ENCODE results near the gene SYNGR3. TPM values are rescaled to one million over a fixed set of nuclear protein-coding genes. Genes with fewer than 3 reads are reported as not detected.

SYNGR3 gene
- polyA plus RNA-seq, 1 donor (not counting 4 experiments of a cell fraction or from before 2014, with no cell fraction given) = 0.30 TPM

DNA sequence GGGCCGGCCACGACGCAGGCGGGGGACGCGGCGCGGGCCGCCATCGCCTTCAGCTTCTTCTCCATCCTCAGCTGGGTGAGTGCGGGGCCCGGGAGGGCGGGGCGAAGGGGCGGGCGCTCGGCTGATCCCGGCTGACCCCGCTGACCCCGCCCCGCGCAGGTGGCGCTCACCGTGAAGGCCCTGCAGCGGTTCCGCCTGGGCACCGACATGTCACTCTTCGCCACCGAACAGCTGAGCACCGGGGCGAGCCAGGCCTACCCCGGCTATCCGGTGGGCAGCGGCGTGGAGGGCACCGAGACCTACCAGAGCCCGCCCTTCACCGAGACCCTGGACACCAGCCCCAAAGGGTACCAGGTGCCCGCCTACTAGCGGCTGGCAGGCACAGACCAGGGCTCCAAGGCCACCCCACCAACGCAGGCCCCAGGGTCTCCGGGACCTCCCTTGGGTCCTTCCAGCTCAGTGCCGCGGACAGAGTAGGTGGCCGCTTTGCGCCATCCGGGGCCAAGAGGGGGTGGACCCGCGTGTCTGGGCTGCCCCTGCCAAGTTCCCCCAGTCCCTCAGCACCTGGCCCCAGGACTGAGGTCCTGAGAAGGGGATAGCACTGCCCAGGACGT lies 3.0 kb downstream of the SYNGR3 start:
- peaks cover 30% of the 10 kb centered on the region for H3K27me3 ChIP-seq (ENCODE audit: control insufficient read depth, extremely low read depth, insufficient read depth, low read length)
- H3K79me2 ChIP-seq (ENCODE audit: control insufficient read depth, insufficient read depth, low read length) = no peaks in the 10 kb centered on the region
- no peaks in the 10 kb centered on the region for H3K9me3 ChIP-seq (ENCODE audit: control insufficient read depth, low read depth, low read length)
- H3K27ac ChIP-seq (ENCODE audit: control insufficient read depth, insufficient read depth, low read length) = no peak overlapping the region
- FAIRE-seq (no peak), DNase-seq (ENCODE audit: low read depth, low spot score) (no peak)
- TF ChIP-seq EZH2 (IDR thresholded peaks at IDR 0.05; ENCODE audit: low read length) = no peak
- TF ChIP-seq, protein P1, sequence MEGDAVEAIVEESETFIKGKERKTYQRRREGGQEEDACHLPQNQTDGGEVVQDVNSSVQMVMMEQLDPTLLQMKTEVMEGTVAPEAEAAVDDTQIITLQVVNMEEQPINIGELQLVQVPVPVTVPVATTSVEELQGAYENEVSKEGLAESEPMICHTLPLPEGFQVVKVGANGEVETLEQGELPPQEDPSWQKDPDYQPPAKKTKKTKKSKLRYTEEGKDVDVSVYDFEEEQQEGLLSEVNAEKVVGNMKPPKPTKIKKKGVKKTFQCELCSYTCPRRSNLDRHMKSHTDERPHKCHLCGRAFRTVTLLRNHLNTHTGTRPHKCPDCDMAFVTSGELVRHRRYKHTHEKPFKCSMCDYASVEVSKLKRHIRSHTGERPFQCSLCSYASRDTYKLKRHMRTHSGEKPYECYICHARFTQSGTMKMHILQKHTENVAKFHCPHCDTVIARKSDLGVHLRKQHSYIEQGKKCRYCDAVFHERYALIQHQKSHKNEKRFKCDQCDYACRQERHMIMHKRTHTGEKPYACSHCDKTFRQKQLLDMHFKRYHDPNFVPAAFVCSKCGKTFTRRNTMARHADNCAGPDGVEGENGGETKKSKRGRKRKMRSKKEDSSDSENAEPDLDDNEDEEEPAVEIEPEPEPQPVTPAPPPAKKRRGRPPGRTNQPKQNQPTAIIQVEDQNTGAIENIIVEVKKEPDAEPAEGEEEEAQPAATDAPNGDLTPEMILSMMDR (optimal IDR thresholded peaks at IDR 0.05 in 1 of 3, IDR thresholded peaks at IDR 0.05 in 1 of 3, conservative IDR thresholded peaks at IDR 0.05 in 1 of 3; ENCODE audit: extremely low read depth in 1 of 3, insufficient read depth in 2 of 3, low read length in 3 of 3) = no peak
- H2AFZ ChIP-seq (ENCODE audit: control insufficient read depth, low read length) = no peak overlapping the region
- dilution Hi-C loops (cut with MboI; ENCODE audit: extremely low pct_ligation_motif_present, low sequenced_read_pairs) = no loop called here
- H3K4me1 ChIP-seq (ENCODE audit: control insufficient read depth, extremely low read depth, insufficient read depth, low read length) = peaks cover 25% of the 10 kb centered on the region
- H3K4me3 ChIP-seq (ENCODE audit: control insufficient read depth in 2 of 3, extremely low read depth in 1 of 3, insufficient read depth in 2 of 3, low read depth in 1 of 3, low read length in 3 of 3) = no peak overlapping the region
- H4K20me1 ChIP-seq (ENCODE audit: control insufficient read depth, extremely low read depth, insufficient read depth, low read length) = peaks cover 3% of the 10 kb centered on the region
- peaks cover 7 to 13% of the 10 kb centered on the region in 2 experiments for H3K36me3 ChIP-seq (ENCODE audit: control insufficient read depth in 2 of 2, extremely low read depth in 1 of 2, insufficient read depth in 2 of 2, low read length in 2 of 2)
- H3K9me1 ChIP-seq (ENCODE audit: control insufficient read depth, extremely low read depth, insufficient read depth, low read length) = no peaks in the 10 kb centered on the region
- no peak overlapping the region for H3K4me2 ChIP-seq (ENCODE audit: control insufficient read depth, extremely low read depth, insufficient read depth, low read depth, low read length)
- H3K9ac ChIP-seq (ENCODE audit: control insufficient read depth, extremely low read depth, insufficient read depth, low read length) = no peak overlapping the region

DNA sequence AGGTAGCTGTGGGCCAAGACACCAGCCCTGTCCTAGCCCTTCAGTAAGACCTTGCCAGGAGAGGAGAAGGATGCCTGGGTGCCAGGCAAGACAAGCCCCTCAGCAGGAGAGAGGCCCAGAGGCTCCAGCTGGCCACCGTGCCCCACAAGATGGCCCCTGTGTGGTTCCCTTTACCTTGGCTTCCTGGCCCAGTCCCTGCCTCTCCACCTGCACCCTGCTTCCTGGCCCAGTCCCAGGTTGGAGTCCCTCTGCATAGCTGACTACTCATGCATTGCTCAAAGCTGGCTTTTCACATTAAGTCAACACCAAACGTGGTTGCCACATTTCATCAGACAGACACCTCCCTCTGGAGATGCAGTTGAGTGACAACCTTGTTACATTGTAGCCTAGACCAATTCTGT lies 4.0 kb downstream of the SYNGR3 start:
- no peak overlapping the region for H2AFZ ChIP-seq (ENCODE audit: control insufficient read depth, low read length)
- peaks cover 25% of the 10 kb centered on the region for H3K4me1 ChIP-seq (ENCODE audit: control insufficient read depth, extremely low read depth, insufficient read depth, low read length)
- H3K4me2 ChIP-seq (ENCODE audit: control insufficient read depth, extremely low read depth, insufficient read depth, low read depth, low read length) = no peak overlapping the region
- H3K36me3 ChIP-seq (ENCODE audit: control insufficient read depth in 2 of 2, extremely low read depth in 1 of 2, insufficient read depth in 2 of 2, low read length in 2 of 2) = peaks cover 13 to 20% of the 10 kb centered on the region in 2 experiments
- H3K9me3 ChIP-seq (ENCODE audit: control insufficient read depth, low read depth, low read length) = no peaks in the 10 kb centered on the region
- no peak overlapping the region for H3K4me3 ChIP-seq (ENCODE audit: control insufficient read depth in 2 of 3, extremely low read depth in 1 of 3, insufficient read depth in 2 of 3, low read depth in 1 of 3, low read length in 3 of 3)
- H3K9me1 ChIP-seq (ENCODE audit: control insufficient read depth, extremely low read depth, insufficient read depth, low read length) = no peaks in the 10 kb centered on the region
- peaks cover 3% of the 10 kb centered on the region for H4K20me1 ChIP-seq (ENCODE audit: control insufficient read depth, extremely low read depth, insufficient read depth, low read length)
- no peaks in the 10 kb centered on the region for H3K79me2 ChIP-seq (ENCODE audit: control insufficient read depth, insufficient read depth, low read length)
- dilution Hi-C loops (cut with MboI; ENCODE audit: extremely low pct_ligation_motif_present, low sequenced_read_pairs) = no loop called here
- no peak for TF ChIP-seq EZH2 (IDR thresholded peaks at IDR 0.05; ENCODE audit: low read length)
- TF ChIP-seq, protein P1 (optimal IDR thresholded peaks at IDR 0.05 in 1 of 3, IDR thresholded peaks at IDR 0.05 in 1 of 3, conservative IDR thresholded peaks at IDR 0.05 in 1 of 3; ENCODE audit: extremely low read depth in 1 of 3, insufficient read depth in 2 of 3, low read length in 3 of 3) = no peak
- no peak overlapping the region for H3K9ac ChIP-seq (ENCODE audit: control insufficient read depth, extremely low read depth, insufficient read depth, low read length)
- peaks cover 26% of the 10 kb centered on the region for H3K27me3 ChIP-seq (ENCODE audit: control insufficient read depth, extremely low read depth, insufficient read depth, low read length)
- peak; percentile 34 for FAIRE-seq
- H3K27ac ChIP-seq (ENCODE audit: control insufficient read depth, insufficient read depth, low read length) = no peak overlapping the region
- no peak for DNase-seq (ENCODE audit: low read depth, low spot score)
